GM12878 (cell line): ENCODE data around the gene PTPRN2. TPM values are rescaled to one million over a fixed set of nuclear protein-coding genes. Genes with fewer than 3 reads are reported as not detected.

Experiments
- ATAC-seq: fragments of 200-7000 bp; cut with Tn5 transposase; 3 replicates; pipeline ENCODE4 v1.9.1; 2020; ENCODE audit warnings: mild to moderate bottlenecking, moderate library complexity
- BruUV-seq: library from RNA; stranded (reverse); fragments of 400-500 nt; replicated peaks from 2 replicates; lab custom pipeline; 2021; lab: Mats Ljungman, UMichigan
- CTCF ChIA-PET: fragments of 300-600 bp; sonication (Branson Sonifier 250); formaldehyde crosslinking; extraction: SDS; loops from one replicate; lab custom pipeline; 2021; ENCODE audit warnings: inconsistent platforms; lab: Yijun Ruan, JAX
- POLR2A ChIA-PET: fragments of 350-600 bp; formaldehyde crosslinking; extraction: SDS; loops from one replicate; lab custom pipeline; 2021; ENCODE audit warnings: inconsistent platforms; lab: Charles Lee
- RAD21 ChIA-PET: fragments of 300-600 bp; sonication (Branson Sonifier 250); formaldehyde crosslinking; loops from one replicate; lab custom pipeline; 2023; ENCODE audit warnings: antibody characterized with exemption; ENCODE audit not compliant: unreplicated experiment; lab: Charles Lee
- SMC1A ChIA-PET: fragments of 300-600 bp; sonication (Branson Sonifier 250); formaldehyde crosslinking; loops from one replicate; lab custom pipeline; 2023; ENCODE audit not compliant: unreplicated experiment, uncharacterized antibody; lab: Charles Lee
- DNase-seq: peaks from one replicate; pipeline ENCODE4 v3.0.0-alpha.2; 2011; ENCODE audit warnings: low read depth, low spot score
- FAIRE-seq: peaks from 3 replicates; lab custom pipeline; 2011; peaks lifted over from hg19 to GRCh38; lab: Jason Lieb, UNC
- H2AFZ ChIP-seq: 2 replicates; pipeline ENCODE4 v1.6.0; 2011; ENCODE audit warnings: low read depth, low read length, control low read depth; ENCODE audit not compliant: control insufficient read depth
- H3K27ac ChIP-seq: 2 replicates; pipeline ENCODE4 v1.5.1; 2011; ENCODE audit warnings: control low read depth; ENCODE audit not compliant: control insufficient read depth, insufficient read depth
- H3K27me3 ChIP-seq, 2 experiments: replicated peaks in 1 of 2; 2 replicates each; pipeline versions ENCODE4 v1.6.0 to v1.6.1; 2011; ENCODE audit warnings: low read length in 1 of 2; ENCODE audit not compliant: control insufficient read depth in 2 of 2, insufficient read depth in 2 of 2
- H3K36me3 ChIP-seq, 2 experiments: 2 replicates each; pipeline ENCODE4 v1.5.1; 2011; ENCODE audit warnings: low read length in 1 of 2; ENCODE audit not compliant: control insufficient read depth in 2 of 2, insufficient read depth in 2 of 2
- H3K4me1 ChIP-seq: 2 replicates; pipeline ENCODE4 v1.6.1; 2011; ENCODE audit warnings: mild to moderate bottlenecking, low read length, moderate library complexity, mixed read lengths; ENCODE audit not compliant: control insufficient read depth, insufficient read depth
- H3K4me2 ChIP-seq: 2 replicates; pipeline ENCODE4 v1.6.0; 2011; ENCODE audit warnings: control low read depth; ENCODE audit not compliant: control insufficient read depth, insufficient read depth
- H3K4me3 ChIP-seq: fragments of 200-600 bp; sonication (generic); 2 replicates; pipeline ENCODE4 v1.5.1; 2016
- H3K79me2 ChIP-seq: 2 replicates; pipeline ENCODE4 v1.6.0; 2011; ENCODE audit warnings: low read length; ENCODE audit not compliant: control insufficient read depth, insufficient read depth
- H3K9ac ChIP-seq: 2 replicates; pipeline ENCODE4 v1.8.0; 2011; ENCODE audit warnings: low read length, control low read depth, mixed read lengths; ENCODE audit not compliant: control insufficient read depth, insufficient read depth
- H3K9me3 ChIP-seq: replicated peaks from 3 replicates; pipeline ENCODE4 v1.5.1; 2011; ENCODE audit warnings: mild to moderate bottlenecking, low read length; ENCODE audit not compliant: control insufficient read depth, insufficient read depth
- H4K20me1 ChIP-seq: 2 replicates; pipeline ENCODE4 v1.6.0; 2011; ENCODE audit not compliant: control insufficient read depth, insufficient read depth
- CBFB ChIP-seq: IDR thresholded peaks from 2 replicates; pipeline ENCODE4 v1.6.1; 2016; ENCODE audit warnings: antibody characterized with exemption, low read depth
- IKZF1 ChIP-seq: fragments of 450-650 bp; conservative IDR thresholded peaks from 2 replicates; pipeline ENCODE4 v1.6.1; 2017; ENCODE audit warnings: antibody characterized with exemption, mild to moderate bottlenecking
- MLLT1 ChIP-seq: fragments of 450-650 bp; IDR thresholded peaks from 2 replicates; pipeline ENCODE4 v1.6.1; 2016; ENCODE audit warnings: mild to moderate bottlenecking
- NFXL1 ChIP-seq: fragments of 450-650 bp; IDR thresholded peaks from 2 replicates; pipeline ENCODE4 v1.6.1; 2017; ENCODE audit warnings: antibody characterized with exemption, mild to moderate bottlenecking, borderline replicate concordance
- NFYA ChIP-seq: IDR thresholded peaks from 2 replicates; pipeline ENCODE4 v1.6.1; 2011; ENCODE audit warnings: low read depth, mild to moderate bottlenecking, low read length, improper control_type of control experiment, borderline replicate concordance
- SMAD1 ChIP-seq: fragments of 450-650 bp; IDR thresholded peaks from 2 replicates; pipeline ENCODE4 v1.6.1; 2018; ENCODE audit warnings: mild to moderate bottlenecking, low read depth; ENCODE audit not compliant: partially characterized antibody
- TARDBP ChIP-seq: IDR thresholded peaks from 2 replicates; pipeline ENCODE4 v1.6.1; 2016; ENCODE audit warnings: borderline replicate concordance
- ZNF592 ChIP-seq: fragments of 450-650 bp; IDR thresholded peaks from 2 replicates; pipeline ENCODE4 v1.6.1; 2017; ENCODE audit warnings: mild to moderate bottlenecking, moderate library complexity
- WGBS: methylation state at CpG from one replicate; pipeline ENCODE4 v1.1.6; 2016; ENCODE audit warnings: low lambda C conversion rate; ENCODE audit not compliant: insufficient replicate concordance, insufficient coverage; ENCODE audit errors: missing lambda C conversion rate; 5-methylcytosine and 5-hydroxymethylcytosine counted together
- in situ Hi-C: fragments of 300-500 bp; cut with MboI; formaldehyde crosslinking; loops from 9 replicates; pipeline ENCODE4 v1.14.3; 2018; ENCODE audit warnings: mixed read lengths
- intact Hi-C: fragments of 100-400 bp; cut with micrococcal nuclease; formaldehyde crosslinking; loops from one replicate; pipeline ENCODE4 v1.14.2; 2022; ENCODE audit not compliant: unreplicated experiment
- polyA plus RNA-seq, 11 experiments: library from polyadenylated mRNA; depleted of rRNA in 4 of 11; unstranded in 6 of 11; stranded (reverse) in 5 of 11; fragments of >200 nt; fragmentation: Nextera tagmentation in 4 of 11; fragmentation: Illumina TruSeq in 1 of 11; extraction: Ambion mirVana in 4 of 11; extraction: Trizol in 1 of 11; gene quantifications; 1 replicate in 1 of 11; 2 replicates in 10 of 11; pipeline versions ENCODE4 v1.2.1 to v1.2.3, GENCODE V29; 2011 to 2016; ENCODE audit warnings: inconsistent platforms in 2 of 11, missing spikeins in 2 of 11, low read depth in 1 of 11
- total RNA-seq, 4 experiments: library from RNA; depleted of rRNA in 3 of 4; stranded (reverse); fragments of >200 nt in 3 of 4; fragmentation: Illumina TruSeq in 1 of 4; extraction: Trizol in 1 of 4; gene quantifications; 2 replicates each; pipeline versions ENCODE4 v1.2.1 to v1.2.3, GENCODE V29; 2013 to 2021

PTPRN2 gene
- total and polyA plus RNA-seq, 10 of the 15 experiments (the other 5 are each of a cell fraction or from before 2014, with no cell fraction given): 5.4 TPM; not detected in 9

GRCh38 chr7:158328376-158329013, 259.1 kb downstream of the PTPRN2 start (continued):
- TF ChIP-seq ZNF592 (no peak), IKZF1 (no peak), CBFB (no peak), MLLT1 (no peak), NFYA (no peak)
- TF ChIP-seq, all 136 proteins: peak for 0

- H3K4me3 ChIP-seq: no peak overlapping the region
- SMC1A ChIA-PET: no interaction called here
- no peaks in the 10 kb centered on the region for H3K4me1 ChIP-seq
- H3K27me3 ChIP-seq: no peaks in the 10 kb centered on the region
- CTCF ChIA-PET: no interaction called here
- WGBS: 15% methylated on average over 5 of the region's 5 CpGs
- H2AFZ ChIP-seq: no peak overlapping the region
- RAD21 ChIA-PET: no interaction called here
- H4K20me1 ChIP-seq: no peaks in the 10 kb centered on the region
- intact Hi-C loops: no loop called here
- no peak for DNase-seq
- TF ChIP-seq SMAD1: no peak
- TF ChIP-seq TARDBP: no peak
- TF ChIP-seq NFXL1: no peak
- no TSS peak for BruUV-seq
- no peaks in the 10 kb centered on the region for H3K79me2 ChIP-seq
- H3K9me3 ChIP-seq: peaks cover 5% of the 10 kb centered on the region; the same call in 1 of the 3 replicates
- FAIRE-seq: no peak
- H3K36me3 ChIP-seq: no peaks in the 10 kb centered on the region
- no peak overlapping the region for H3K9ac ChIP-seq
- H3K4me2 ChIP-seq: no peak overlapping the region
- no peak overlapping the region for H3K27ac ChIP-seq
- ATAC-seq: no peak
- POLR2A ChIA-PET: no interaction called here
- in situ Hi-C loops: no loop called here
Measured at GRCh38 chr7:158327571-158328180, 259.9 kb downstream of the PTPRN2 start.
